Measurements from ENCODE around the gene GUK1.

Gene GUK1
- total RNA-seq, result 151 to 211 (median 165) reads per million in 4 donors

GRCh38 chr1:228139931-228140723 lies at the start of gene GUK1:
Gene GUK1 (plus strand): TSS chr1:228140279. CDS start chr1:228140303, 24 bp downstream.
- DNase-seq, result peak; percentile 100

GRCh38 chr1:228090613-228091081 lies 49.4 kb upstream of the GUK1 start:
- no peak for DNase-seq

GRCh38 chr1:228091084-228091483 lies 49.0 kb upstream of the GUK1 start:
- DNase-seq, result no peak

GRCh38 chr1:228092342-228093049 lies 47.6 kb upstream of the GUK1 start:
- DNase-seq, result no peak

- DNase-seq, result no peak
These were observed 46.8 kb upstream of the GUK1 start for GRCh38 chr1:228093050-228093906.

GRCh38 chr1:228094432-228095016 lies 45.6 kb upstream of the GUK1 start:
- no peak for DNase-seq

- no peak for DNase-seq
These were observed 44.9 kb upstream of the GUK1 start for GRCh38 chr1:228095161-228095560.

GRCh38 chr1:228095938-228096337 lies 44.1 kb upstream of the GUK1 start:
- no peak for DNase-seq

- DNase-seq, result no peak
These were observed 43.4 kb upstream of the GUK1 start for GRCh38 chr1:228096416-228097332.

- no peak for DNase-seq
These were observed 42.6 kb upstream of the GUK1 start for GRCh38 chr1:228097333-228098081.

GRCh38 chr1:228098323-228098931 lies 41.7 kb upstream of the GUK1 start:
- DNase-seq, result no peak

GRCh38 chr1:228099331-228099732 lies 40.7 kb upstream of the GUK1 start:
- DNase-seq, result no peak

- no peak for DNase-seq
These were observed 39.1 kb upstream of the GUK1 start for GRCh38 chr1:228100822-228101613.

GRCh38 chr1:228101614-228101993 lies 38.5 kb upstream of the GUK1 start:
- no peak for DNase-seq

- DNase-seq, result peak; percentile 40 to 61 (median 60)
These were observed 37.9 kb upstream of the GUK1 start for GRCh38 chr1:228101994-228102790.

GRCh38 chr1:228102791-228103620 lies 37.1 kb upstream of the GUK1 start, which contains the start of gene C1orf35:
Gene C1orf35 (minus strand): TSS chr1:228103325. CDS start chr1:228103227, 98 bp downstream.
- DNase-seq, result peak; percentile 85 to 94 (median 92)

- no peak for DNase-seq
These were observed 35.4 kb upstream of the GUK1 start for GRCh38 chr1:228104526-228105269.
